WTC11 (cell line): ENCODE measurements around the gene OR52N2. TPM values are rescaled to one million over a fixed set of nuclear protein-coding genes. Genes with fewer than 3 reads are reported as not detected.

Source experiments
- ATAC-seq: fragments of 200-7000 bp; cut with Tn5 transposase; 2 replicates; pipeline ENCODE4 v1.10.0; 2021; ENCODE audit warnings: mild to moderate bottlenecking, moderate library complexity
- CTCF ChIA-PET: fragments of 300-600 bp; sonication (Branson Sonifier 250); formaldehyde crosslinking; loops from one replicate; lab custom pipeline; 2021; ENCODE audit warnings: antibody characterized with exemption; lab: Charles Lee
- POLR2A ChIA-PET: fragments of 350-600 bp; sonication (Branson Sonifier 250); formaldehyde crosslinking; loops from one replicate; lab custom pipeline; 2021; ENCODE audit warnings: antibody characterized with exemption; lab: Charles Lee
- DNase-seq: peaks from one replicate; pipeline ENCODE4 v3.0.0; 2021; ENCODE audit warnings: low spot score
- H3K27ac Mint-ChIP-seq: 2 replicates; pipeline ENCODE4 v1.8.0; 2021; ENCODE audit warnings: mixed read lengths
- H3K27me3 Mint-ChIP-seq: 2 replicates; pipeline ENCODE4 v1.8.0; 2021; ENCODE audit warnings: low read depth, mild to moderate bottlenecking, moderate library complexity, mixed read lengths
- H3K36me3 Mint-ChIP-seq: 2 replicates; pipeline ENCODE4 v1.8.0; 2021; ENCODE audit warnings: mixed read lengths
- H3K4me1 Mint-ChIP-seq: 2 replicates; pipeline ENCODE4 v1.8.0; 2022; ENCODE audit warnings: mixed read lengths
- H3K4me3 Mint-ChIP-seq: 2 replicates; pipeline ENCODE4 v1.8.0; 2021; ENCODE audit warnings: mild to moderate bottlenecking, moderate library complexity, mixed read lengths
- H3K9me3 Mint-ChIP-seq: 2 replicates; pipeline ENCODE4 v1.8.0; 2021; ENCODE audit warnings: mixed read lengths
- ATF2 ChIP-seq: sonication (generic); formaldehyde crosslinking; IDR thresholded peaks from 2 replicates; pipeline ENCODE4 v1.8.1; 2022; ENCODE audit warnings: low read depth, missing genetic modification reagents, borderline replicate concordance
- CBFB ChIP-seq: sonication (generic); formaldehyde crosslinking; IDR thresholded peaks from 2 replicates; pipeline ENCODE4 v1.8.1; 2022; ENCODE audit warnings: mild to moderate bottlenecking, low read depth, missing genetic modification reagents
- CTCF ChIP-seq: fragments of 200-600 bp; IDR thresholded peaks from 2 replicates; pipeline ENCODE4 v1.8.0; 2022; ENCODE audit warnings: antibody characterized with exemption
- EMX1 ChIP-seq: fragments of 250-450 bp; sonication (Bioruptor Pico); IDR thresholded peaks from 2 replicates; pipeline ENCODE4 v1.8.0; 2021; ENCODE audit warnings: mild to moderate bottlenecking
- ERG ChIP-seq: fragments of 250-450 bp; sonication (Bioruptor Pico); IDR thresholded peaks from 2 replicates; pipeline ENCODE4 v1.8.0; 2021; ENCODE audit warnings: mild to moderate bottlenecking
- FOXP1 ChIP-seq: sonication (generic); formaldehyde crosslinking; IDR thresholded peaks from 2 replicates; pipeline ENCODE4 v1.8.0; 2022; ENCODE audit warnings: missing genetic modification reagents, mild to moderate bottlenecking, moderate library complexity, borderline replicate concordance
- FOXP4 ChIP-seq: sonication (generic); formaldehyde crosslinking; IDR thresholded peaks from 2 replicates; pipeline ENCODE4 v1.8.0; 2022; ENCODE audit warnings: mild to moderate bottlenecking, missing genetic modification reagents
- GRHL2 ChIP-seq: fragments of 250-450 bp; sonication (Bioruptor Pico); IDR thresholded peaks from 2 replicates; pipeline ENCODE4 v1.8.0; 2022; ENCODE audit warnings: mild to moderate bottlenecking, moderate library complexity; ENCODE audit not compliant: insufficient replicate concordance, severe bottlenecking
- IRF2 ChIP-seq: sonication (generic); formaldehyde crosslinking; IDR thresholded peaks from 2 replicates; pipeline ENCODE4 v1.8.0; 2022; ENCODE audit warnings: low read depth, missing genetic modification reagents, borderline replicate concordance
- KAT7 ChIP-seq: sonication (generic); formaldehyde crosslinking; IDR thresholded peaks from 2 replicates; pipeline ENCODE4 v1.8.1; 2023; ENCODE audit warnings: missing genetic modification reagents, mild to moderate bottlenecking, borderline replicate concordance
- MAX ChIP-seq: sonication (generic); formaldehyde crosslinking; IDR thresholded peaks from 2 replicates; pipeline ENCODE4 v1.8.0; 2022; ENCODE audit warnings: mild to moderate bottlenecking, missing genetic modification reagents
- RELA ChIP-seq: sonication (generic); formaldehyde crosslinking; IDR thresholded peaks from 2 replicates; pipeline ENCODE4 v1.8.1; 2022; ENCODE audit warnings: missing genetic modification reagents, mild to moderate bottlenecking, borderline replicate concordance
- SOX15 ChIP-seq: fragments of 250-450 bp; sonication (Bioruptor Pico); IDR thresholded peaks from 2 replicates; pipeline ENCODE4 v1.9.0; 2021; ENCODE audit warnings: mild to moderate bottlenecking
- USF1 ChIP-seq: sonication (generic); formaldehyde crosslinking; IDR thresholded peaks from 2 replicates; pipeline ENCODE4 v1.8.0; 2022; ENCODE audit warnings: mild to moderate bottlenecking, missing genetic modification reagents
- ZNF121 ChIP-seq: sonication (generic); formaldehyde crosslinking; IDR thresholded peaks from 2 replicates; pipeline ENCODE4 v1.8.0; 2023; ENCODE audit warnings: missing genetic modification reagents
- ZNF219 ChIP-seq: sonication (generic); formaldehyde crosslinking; IDR thresholded peaks from 2 replicates; pipeline ENCODE4 v1.8.0; 2023; ENCODE audit warnings: missing genetic modification reagents, mild to moderate bottlenecking, borderline replicate concordance
- ZNF232 ChIP-seq: sonication (generic); formaldehyde crosslinking; IDR thresholded peaks from 2 replicates; pipeline ENCODE4 v1.8.0; 2022; ENCODE audit warnings: mild to moderate bottlenecking, missing genetic modification reagents
- ZNF425 ChIP-seq: fragments of 250-450 bp; sonication (Bioruptor Pico); conservative IDR thresholded peaks from 2 replicates; pipeline ENCODE4 v1.9.0; 2021; ENCODE audit warnings: mild to moderate bottlenecking
- ZNF512 ChIP-seq: sonication (generic); formaldehyde crosslinking; IDR thresholded peaks from 2 replicates; pipeline ENCODE4 v1.8.1; 2022; ENCODE audit warnings: missing genetic modification reagents, borderline replicate concordance
- ZNF532 ChIP-seq: fragments of 250-450 bp; sonication (Bioruptor Pico); IDR thresholded peaks from 2 replicates; pipeline ENCODE4 v1.9.0; 2021; ENCODE audit warnings: mild to moderate bottlenecking, borderline replicate concordance
- total RNA-seq: library from RNA; stranded (reverse); gene quantifications from 3 replicates; pipeline ENCODE4 v1.2.3, GENCODE V29; 2021

The OR52N2 gene
- total RNA-seq, 1 experiment from 2014 or later, result not detected

GRCh38 chr11:5837695-5838094 lies 29.0 kb downstream of the OR52N2 start (continued):
- no peak for TF ChIP-seq CTCF
- no peak for TF ChIP-seq ZNF232
- no peak for TF ChIP-seq ZNF512

- no peak for DNase-seq
- no peak for ATAC-seq
- Mint-ChIP-seq H3K9me3 (peaks cover 12% of the 10 kb centered on the region), H3K4me3 (no peak within 1 kb of the TSS), H3K36me3 (no peaks in the 10 kb centered on the region), H3K27me3 (no peaks in the 10 kb centered on the region), H3K4me1 (no peaks in the 10 kb centered on the region), H3K27ac (no peak within 1 kb of the TSS)
- ChIA-PET POLR2A (no interaction called here), CTCF (no interaction called here)
- TF ChIP-seq FOXP4 (CRISPR knock-in tag), result no peak
- TF ChIP-seq ZNF425, result no peak
- TF ChIP-seq ZNF532 (CRISPR knock-in tag), result no peak
- TF ChIP-seq RELA (CRISPR knock-in tag), result no peak
- no peak for TF ChIP-seq USF1 (CRISPR knock-in tag)
- no peak for TF ChIP-seq ZNF232
- TF ChIP-seq CBFB (CRISPR knock-in tag), result no peak
- no peak for TF ChIP-seq EMX1 (CRISPR knock-in tag)
- TF ChIP-seq GRHL2, result no peak
- TF ChIP-seq ZNF219 (CRISPR knock-in tag), result no peak
- no peak for TF ChIP-seq ZNF121 (CRISPR knock-in tag)
- no peak for TF ChIP-seq IRF2 (CRISPR knock-in tag)
- TF ChIP-seq KAT7 (CRISPR knock-in tag), result no peak
- TF ChIP-seq ATF2 (CRISPR knock-in tag), result no peak
- no peak for TF ChIP-seq ERG (CRISPR knock-in tag)
- TF ChIP-seq FOXP1, result no peak
- TF ChIP-seq MAX (CRISPR knock-in tag), result no peak
- TF ChIP-seq SOX15, result no peak
Observed at GRCh38 chr11:5841797-5842196, 33.1 kb downstream of the OR52N2 start, which contains the start of gene OR52E6. OR52E6 (minus strand) TSS chr11:5841897; CDS start chr11:5841897, 0 bp downstream.
